WI38 (cell line): ENCODE data around the gene VDAC1.

Source experiments
- H3K4me3 ChIP-seq: 2 replicates; pipeline ENCODE4 v1.5.1; 2011; ENCODE audit warnings: low read depth, mild to moderate bottlenecking, control low read depth, low read length
- TF ChIP-seq, protein P1 (sequence below): IDR thresholded peaks from 2 replicates; pipeline ENCODE4 v1.5.1; 2012; ENCODE audit warnings: low read depth, mild to moderate bottlenecking, control low read depth, low read length

Gene VDAC1

DNA sequence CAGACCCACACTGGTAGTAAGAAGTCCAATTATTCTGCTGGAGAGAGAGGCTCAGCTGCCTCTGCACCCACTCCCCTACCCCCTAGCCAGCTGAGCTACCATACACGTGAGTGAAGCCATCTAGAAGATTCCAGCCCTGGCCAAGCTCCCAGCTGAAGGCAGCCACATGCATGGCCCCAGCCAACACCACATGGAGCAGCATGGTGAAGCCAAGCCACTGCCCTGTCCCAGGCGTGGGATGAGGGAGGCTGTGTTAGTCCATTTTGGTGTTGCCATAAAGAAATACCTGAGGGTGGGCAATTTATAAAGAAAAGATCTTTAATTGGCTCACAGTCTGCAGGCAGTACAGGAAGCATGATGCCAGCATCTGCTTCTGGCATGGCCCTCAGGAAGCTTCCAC is 20.0 kb upstream of the VDAC1 start:
- TF ChIP-seq, protein P1, sequence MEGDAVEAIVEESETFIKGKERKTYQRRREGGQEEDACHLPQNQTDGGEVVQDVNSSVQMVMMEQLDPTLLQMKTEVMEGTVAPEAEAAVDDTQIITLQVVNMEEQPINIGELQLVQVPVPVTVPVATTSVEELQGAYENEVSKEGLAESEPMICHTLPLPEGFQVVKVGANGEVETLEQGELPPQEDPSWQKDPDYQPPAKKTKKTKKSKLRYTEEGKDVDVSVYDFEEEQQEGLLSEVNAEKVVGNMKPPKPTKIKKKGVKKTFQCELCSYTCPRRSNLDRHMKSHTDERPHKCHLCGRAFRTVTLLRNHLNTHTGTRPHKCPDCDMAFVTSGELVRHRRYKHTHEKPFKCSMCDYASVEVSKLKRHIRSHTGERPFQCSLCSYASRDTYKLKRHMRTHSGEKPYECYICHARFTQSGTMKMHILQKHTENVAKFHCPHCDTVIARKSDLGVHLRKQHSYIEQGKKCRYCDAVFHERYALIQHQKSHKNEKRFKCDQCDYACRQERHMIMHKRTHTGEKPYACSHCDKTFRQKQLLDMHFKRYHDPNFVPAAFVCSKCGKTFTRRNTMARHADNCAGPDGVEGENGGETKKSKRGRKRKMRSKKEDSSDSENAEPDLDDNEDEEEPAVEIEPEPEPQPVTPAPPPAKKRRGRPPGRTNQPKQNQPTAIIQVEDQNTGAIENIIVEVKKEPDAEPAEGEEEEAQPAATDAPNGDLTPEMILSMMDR = no peak
- no peak overlapping the region for H3K4me3 ChIP-seq

DNA sequence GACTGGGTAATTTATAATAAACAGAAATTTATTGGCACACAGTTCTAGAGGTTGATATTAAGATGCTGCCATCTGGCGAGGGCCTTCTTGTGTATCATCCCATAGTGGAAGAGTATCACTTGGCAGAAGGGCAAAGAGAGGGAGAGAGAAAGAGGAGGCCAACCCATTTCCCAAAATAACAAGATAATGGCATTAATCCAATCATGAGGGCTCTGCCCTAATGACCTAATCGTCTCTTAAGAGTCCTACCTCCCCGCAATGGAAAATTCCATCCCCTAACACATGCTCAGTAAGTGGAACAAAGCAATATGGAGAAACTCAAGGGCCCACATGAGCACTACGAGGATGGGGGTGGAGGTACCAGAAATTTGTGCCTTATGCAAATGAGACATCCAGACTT is 17.6 kb upstream of the VDAC1 start:
- H3K4me3 ChIP-seq = no peak overlapping the region
- TF ChIP-seq, protein P1 = no peak

DNA sequence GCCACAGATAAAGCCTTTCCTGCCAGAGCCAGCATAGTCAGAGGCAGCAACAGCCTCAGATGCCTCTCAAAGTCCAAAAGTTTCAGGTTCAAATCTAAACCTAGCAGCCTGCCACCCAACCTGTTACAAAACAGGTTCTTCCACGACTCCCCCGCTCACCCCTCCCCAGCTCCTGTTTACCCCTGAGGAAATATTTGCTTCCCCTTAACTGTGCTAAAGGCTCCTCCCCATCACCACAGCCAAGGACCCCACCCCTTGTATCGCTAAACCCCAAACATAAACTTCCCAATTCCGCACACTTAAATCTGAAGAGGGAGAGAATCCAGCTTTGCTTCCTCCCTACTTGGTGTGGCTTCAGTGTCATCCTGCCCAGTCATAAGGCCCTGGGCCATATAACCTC is 15.4 kb upstream of the VDAC1 start:
- TF ChIP-seq, protein P1 = no peak

DNA sequence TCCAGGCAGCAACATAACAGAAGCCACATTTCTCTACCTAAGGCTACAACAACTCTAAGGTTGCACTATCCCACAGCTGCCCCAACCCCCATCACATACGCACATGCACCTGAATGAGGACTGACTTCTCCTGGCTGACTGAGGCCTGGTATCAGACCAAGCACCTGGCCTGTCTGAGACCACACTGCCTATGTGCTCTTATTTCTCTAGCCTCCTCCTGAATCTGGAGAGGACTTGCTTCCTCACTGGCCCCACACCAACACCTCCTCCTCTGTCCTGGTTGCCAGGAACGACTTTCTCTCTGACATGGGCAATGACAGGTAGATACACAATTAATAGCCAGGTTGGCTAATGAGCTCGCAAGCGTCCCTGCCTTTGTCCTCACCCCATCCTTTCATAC is 14.9 kb upstream of the VDAC1 start:
- TF ChIP-seq, protein P1 = no peak
- no peak overlapping the region for H3K4me3 ChIP-seq

More for the DNA sequence above, 15.4 kb upstream of the VDAC1 start:
- no peak overlapping the region for H3K4me3 ChIP-seq

DNA sequence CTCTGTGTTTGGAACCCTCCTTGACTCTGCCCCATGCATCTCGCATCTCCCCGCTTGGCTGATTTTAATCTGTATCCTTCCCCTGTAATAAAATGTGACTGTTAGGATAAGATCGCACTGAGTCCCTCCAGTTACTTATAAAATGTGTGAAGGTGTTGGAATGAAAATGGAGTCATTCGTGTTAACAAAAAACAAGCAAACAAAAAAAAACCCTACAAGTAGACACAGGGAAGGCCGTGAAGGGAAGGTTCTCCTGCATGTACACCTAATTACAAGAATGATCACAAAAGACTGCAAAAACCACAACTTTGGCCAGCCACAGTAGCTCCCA is 14.2 kb upstream of the VDAC1 start:
- TF ChIP-seq, protein P1 = no peak
- H3K4me3 ChIP-seq = no peak overlapping the region

DNA sequence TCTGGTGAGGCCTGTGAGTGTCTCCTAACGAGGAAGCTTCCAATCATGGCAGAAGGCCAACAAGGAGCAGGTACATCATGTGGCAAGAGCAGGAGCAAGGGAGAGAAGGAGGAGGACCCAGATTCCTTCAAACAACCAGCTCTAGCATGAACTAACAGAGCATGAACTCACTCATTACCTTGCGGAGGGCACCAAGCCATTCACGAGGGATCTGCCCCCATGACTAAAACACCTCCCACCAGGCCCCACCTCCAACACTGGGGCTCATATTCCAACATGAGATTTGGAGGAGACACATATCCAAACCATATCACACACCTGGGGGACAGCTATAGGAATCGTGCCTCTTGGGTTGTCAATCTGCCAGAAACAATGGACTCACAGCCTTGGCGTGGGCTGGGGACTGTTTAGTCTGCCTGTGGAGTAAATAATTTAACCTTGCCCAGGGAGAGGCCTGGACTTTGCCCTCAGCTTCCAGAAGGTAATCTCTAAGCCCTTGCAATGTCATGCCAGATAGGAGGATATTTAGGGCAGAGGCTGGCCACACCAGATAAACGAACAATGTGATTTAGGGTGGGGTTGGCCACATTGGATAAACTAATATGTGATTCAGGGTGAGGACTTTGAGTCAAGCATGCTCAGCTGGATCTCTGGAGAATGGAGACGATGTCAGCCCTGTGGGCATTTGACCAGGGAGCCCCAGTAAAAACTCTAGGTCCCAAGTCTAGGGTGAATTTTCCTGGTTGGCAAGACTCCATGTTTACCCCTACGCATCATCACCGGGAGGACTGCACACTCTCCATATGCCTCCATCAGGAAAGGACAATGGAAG is 13.6 kb upstream of the VDAC1 start:
- no peak overlapping the region for H3K4me3 ChIP-seq
- TF ChIP-seq, protein P1 = no peak

DNA sequence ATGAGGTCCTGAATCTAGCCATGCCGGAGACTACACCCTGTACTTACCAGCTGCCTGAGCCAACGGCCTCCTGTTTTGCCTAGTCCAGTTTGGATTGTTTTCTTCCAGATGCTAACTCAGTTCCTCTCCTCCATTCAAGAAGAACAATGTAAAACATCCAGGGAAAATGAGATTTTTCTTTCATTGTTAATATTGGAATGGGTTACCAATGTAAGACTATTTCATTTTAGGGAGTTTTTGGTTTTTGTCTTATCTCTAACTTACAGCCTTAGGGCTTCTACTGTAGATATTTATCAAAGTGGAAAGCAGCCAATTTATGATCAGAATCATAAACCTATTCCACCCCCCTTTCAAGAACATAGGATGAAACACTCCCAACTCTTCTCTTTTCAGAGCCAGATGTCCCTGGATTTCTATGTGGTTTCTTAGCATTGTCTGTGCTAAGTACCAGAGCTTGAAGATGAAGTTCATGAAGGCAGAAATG is 3.5 kb upstream of the VDAC1 start:
- TF ChIP-seq, protein P1 = no peak
- H3K4me3 ChIP-seq = no peak overlapping the region
